Activated CD4-positive, alpha-beta T cell treated with anti-CD3 and anti-CD28 coated beads, Interleukin-2, amount 10 ng/mL, durations not matched to agents 24 days and 14 days (primary cell): Measurements from ENCODE around the gene TPD52L2. TPM values are rescaled to one million over a fixed set of nuclear protein-coding genes. Genes with fewer than 3 reads are reported as not detected.

Source experiments
- DNase-seq: peaks from one replicate; pipeline ENCODE4 v3.0.0; 2022
- H3K27ac Mint-ChIP-seq: one replicate; pipeline ENCODE4 v1.8.0; 2022; ENCODE audit warnings: mild to moderate bottlenecking, mixed read lengths
- H3K27me3 Mint-ChIP-seq: one replicate; pipeline ENCODE4 v1.8.0; 2022; ENCODE audit warnings: mixed read lengths
- H3K36me3 Mint-ChIP-seq: one replicate; pipeline ENCODE4 v1.8.0; 2022; ENCODE audit warnings: low read depth, mild to moderate bottlenecking, mixed read lengths
- H3K4me1 Mint-ChIP-seq: one replicate; pipeline ENCODE4 v1.8.0; 2021; ENCODE audit warnings: mixed read lengths
- H3K4me3 Mint-ChIP-seq: one replicate; pipeline ENCODE4 v1.8.0; 2022; ENCODE audit warnings: mild to moderate bottlenecking, moderate library complexity, mixed read lengths
- H3K9me3 Mint-ChIP-seq: one replicate; pipeline ENCODE4 v1.8.0; 2021; ENCODE audit warnings: mixed read lengths
- intact Hi-C: fragments of 100-400 bp; cut with micrococcal nuclease; formaldehyde crosslinking; loops from one replicate; pipeline ENCODE4 v1.15.1; 2023
- total RNA-seq: library from RNA; stranded (reverse); gene quantifications from 2 replicates; pipeline ENCODE4 v1.2.3, GENCODE V29; 2022

TPD52L2 gene
- total RNA-seq, 1 donor from 2014 or later: 78.8 TPM

DNA sequence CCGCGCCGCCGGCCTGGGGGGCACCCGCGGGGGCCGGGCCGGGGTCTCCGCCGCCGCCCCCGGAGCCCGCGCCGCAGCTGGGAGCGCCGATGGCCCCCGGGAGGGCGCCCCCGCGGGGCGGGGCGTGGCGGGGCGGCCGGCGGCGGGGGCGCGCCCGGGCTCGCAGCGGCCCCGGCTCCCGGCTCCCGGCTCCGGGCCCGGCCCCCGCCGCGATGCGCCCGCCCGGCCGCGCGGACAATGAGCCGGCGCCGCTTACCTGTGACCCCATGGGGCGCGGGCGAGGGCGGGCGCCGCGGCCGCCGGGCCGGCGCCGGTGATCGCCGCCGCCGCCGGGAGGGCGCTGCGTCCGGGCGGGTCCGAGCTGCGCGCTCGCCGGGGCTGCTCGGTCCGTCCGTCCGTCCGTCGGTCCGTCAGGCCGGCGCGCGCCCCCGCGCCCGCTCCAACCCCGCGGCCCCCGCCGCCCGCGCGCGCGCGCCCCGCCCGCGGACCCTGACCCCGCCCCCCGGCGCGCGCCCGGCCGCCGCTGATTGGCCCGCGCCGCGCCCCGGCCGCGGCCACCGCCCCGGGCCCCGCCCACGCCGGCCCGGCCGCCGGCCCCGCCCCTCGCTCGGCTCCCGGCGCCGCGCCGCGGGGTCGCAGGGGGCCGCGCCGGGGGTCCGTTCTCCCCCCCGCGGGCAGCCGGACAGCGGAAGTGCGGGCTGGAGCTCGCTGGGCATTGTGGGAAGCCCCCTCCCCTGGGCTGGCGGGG, 34.1 kb upstream of the TPD52L2 start, which contains the start of gene ZBTB46:
ZBTB46 (minus strand) TSS at position 424 of the 748 bp plus-strand sequence. CDS start 40,507 bp downstream, outside the sequence.
- Mint-ChIP-seq H3K4me1 (peaks cover 15% of the 10 kb centered on the region), H3K36me3 (no peaks in the 10 kb centered on the region), H3K4me3 (peak within 1 kb of the TSS; percentile 76), H3K9me3 (no peaks in the 10 kb centered on the region), H3K27me3 (peaks cover 45% of the 10 kb centered on the region), H3K27ac (no peak within 1 kb of the TSS)
- intact Hi-C loops: no loop called here
- DNase-seq: peak; percentile 84

DNA sequence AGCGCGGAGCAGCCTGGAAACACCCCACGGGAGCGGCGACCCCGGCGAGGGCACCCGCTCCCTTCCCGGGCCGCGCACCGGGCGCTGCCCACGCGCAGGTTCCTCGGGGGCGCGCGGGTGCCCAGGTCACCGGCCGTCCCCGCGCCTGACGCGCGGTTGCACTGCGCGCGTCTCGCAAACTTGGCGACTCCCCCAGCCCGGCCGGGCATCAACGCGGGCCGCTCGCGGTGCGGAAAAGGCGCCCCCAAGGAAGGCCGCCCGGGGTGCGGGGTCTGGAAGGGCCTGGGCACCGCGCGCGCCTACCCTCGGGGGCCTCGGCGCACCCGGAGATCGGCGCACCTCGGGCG, 33.5 kb upstream of the TPD52L2 start:
- DNase-seq: peak; percentile 67
- peaks cover 14% of the 10 kb centered on the region for H3K4me1 Mint-ChIP-seq
- no peak overlapping the region for H3K27ac Mint-ChIP-seq
- no peak overlapping the region for H3K4me3 Mint-ChIP-seq
- H3K9me3 Mint-ChIP-seq: no peaks in the 10 kb centered on the region
- intact Hi-C loops: no loop called here
- H3K36me3 Mint-ChIP-seq: no peaks in the 10 kb centered on the region
- peaks cover 43% of the 10 kb centered on the region for H3K27me3 Mint-ChIP-seq

DNA sequence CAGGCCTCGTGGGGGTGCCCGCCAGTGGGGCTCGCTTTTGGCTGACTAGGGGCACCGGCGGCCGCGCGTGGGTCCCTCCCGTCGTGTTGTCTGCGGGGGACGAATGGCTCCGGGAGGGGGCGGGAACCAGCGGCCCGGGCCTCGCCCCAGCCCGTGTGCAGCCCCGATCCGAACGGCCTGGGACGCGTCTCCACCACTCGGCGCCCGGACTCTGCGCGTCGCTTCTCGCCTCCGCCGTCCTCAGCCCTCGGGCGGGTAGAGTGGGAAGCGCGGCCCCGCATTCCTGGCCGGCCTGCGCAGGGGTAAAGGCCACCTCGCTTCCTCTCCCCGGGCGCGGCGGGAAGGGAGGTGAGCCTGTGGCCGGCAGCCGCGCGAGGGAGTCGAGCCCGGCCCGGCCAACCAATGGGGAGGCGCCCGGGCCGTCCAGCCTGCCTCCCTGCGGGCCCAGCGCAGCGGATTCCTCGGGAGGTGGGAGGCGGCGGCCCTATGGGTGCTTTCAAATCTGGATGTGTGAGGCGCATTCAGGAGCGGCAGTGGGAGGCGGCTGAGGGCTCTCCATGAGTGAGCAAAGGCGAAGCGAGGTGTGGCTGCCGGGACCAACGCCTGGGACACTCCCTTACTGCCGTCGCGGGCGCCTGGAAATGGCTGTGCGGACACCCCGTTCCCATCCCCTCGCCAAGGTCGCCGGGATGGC, 32.9 kb upstream of the TPD52L2 start:
- Mint-ChIP-seq H3K27ac (no peak overlapping the region), H3K4me3 (peak overlapping the region; percentile 35), H3K27me3 (peaks cover 40% of the 10 kb centered on the region), H3K36me3 (no peaks in the 10 kb centered on the region), H3K4me1 (peaks cover 14% of the 10 kb centered on the region), H3K9me3 (no peaks in the 10 kb centered on the region)
- no peak for DNase-seq
- intact Hi-C loops: no loop called here

DNA sequence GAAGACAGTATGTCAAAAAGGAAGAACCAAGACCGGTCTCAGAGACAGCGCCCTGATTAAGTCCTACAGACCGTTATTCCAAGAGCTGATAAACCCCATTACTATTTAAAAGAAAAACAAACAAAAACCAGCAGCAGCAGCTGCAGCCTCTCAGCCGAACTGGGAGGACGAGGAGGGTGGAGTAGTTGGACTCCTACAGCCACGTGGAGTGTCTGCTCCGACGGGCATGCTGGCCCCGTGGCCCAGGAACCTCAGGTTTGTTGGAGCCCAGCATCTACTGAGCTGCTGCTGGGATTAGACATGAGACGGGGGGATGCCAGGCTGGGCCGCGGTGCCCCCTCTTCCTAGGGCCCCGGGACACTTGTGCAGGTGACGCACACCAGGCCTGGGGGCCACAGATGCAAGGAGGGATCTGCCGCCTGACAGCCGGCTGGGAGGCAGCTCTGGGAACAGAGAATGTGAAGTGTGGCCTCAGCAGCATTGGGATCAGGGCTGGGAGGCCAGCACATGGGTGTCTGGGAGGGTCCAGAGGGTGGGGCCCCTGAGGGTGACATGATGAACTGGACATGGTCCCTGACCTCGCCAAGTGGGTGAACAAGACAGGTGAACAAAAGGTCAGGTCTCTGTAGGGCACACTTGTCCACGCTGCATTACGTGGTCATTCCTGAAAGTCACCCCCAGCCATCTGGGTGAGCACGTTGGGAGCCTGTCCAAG, 31.1 kb upstream of the TPD52L2 start:
- Mint-ChIP-seq H3K4me3 (no peak overlapping the region), H3K4me1 (peaks cover 16% of the 10 kb centered on the region), H3K36me3 (no peaks in the 10 kb centered on the region), H3K27ac (no peak overlapping the region), H3K9me3 (no peaks in the 10 kb centered on the region), H3K27me3 (peaks cover 33% of the 10 kb centered on the region)
- no peak for DNase-seq
- intact Hi-C loops: no loop called here

DNA sequence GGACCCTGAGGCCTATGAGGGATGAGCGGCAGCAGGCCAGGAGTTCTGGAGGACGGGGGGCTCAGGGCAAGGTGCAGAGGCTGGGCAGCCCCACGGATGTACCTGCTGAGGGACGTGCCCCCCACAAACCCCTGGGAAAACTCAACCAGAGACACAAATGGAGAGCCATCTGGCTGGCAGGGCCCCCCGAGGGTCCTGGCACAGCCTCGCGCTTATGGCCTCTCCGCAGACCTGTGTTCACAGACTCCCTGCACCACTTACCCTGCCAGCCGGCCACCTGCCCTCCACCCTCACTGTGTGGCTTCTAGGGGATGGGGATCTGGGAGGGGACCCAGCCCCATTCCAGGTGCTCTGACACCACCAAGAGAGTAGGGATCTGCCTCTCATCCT, 30.6 kb upstream of the TPD52L2 start:
- Mint-ChIP-seq H3K36me3 (no peaks in the 10 kb centered on the region), H3K27ac (no peak overlapping the region), H3K4me3 (no peak overlapping the region), H3K27me3 (peaks cover 27% of the 10 kb centered on the region), H3K9me3 (no peaks in the 10 kb centered on the region), H3K4me1 (peaks cover 10% of the 10 kb centered on the region)
- intact Hi-C loops: no loop called here
- no peak for DNase-seq

DNA sequence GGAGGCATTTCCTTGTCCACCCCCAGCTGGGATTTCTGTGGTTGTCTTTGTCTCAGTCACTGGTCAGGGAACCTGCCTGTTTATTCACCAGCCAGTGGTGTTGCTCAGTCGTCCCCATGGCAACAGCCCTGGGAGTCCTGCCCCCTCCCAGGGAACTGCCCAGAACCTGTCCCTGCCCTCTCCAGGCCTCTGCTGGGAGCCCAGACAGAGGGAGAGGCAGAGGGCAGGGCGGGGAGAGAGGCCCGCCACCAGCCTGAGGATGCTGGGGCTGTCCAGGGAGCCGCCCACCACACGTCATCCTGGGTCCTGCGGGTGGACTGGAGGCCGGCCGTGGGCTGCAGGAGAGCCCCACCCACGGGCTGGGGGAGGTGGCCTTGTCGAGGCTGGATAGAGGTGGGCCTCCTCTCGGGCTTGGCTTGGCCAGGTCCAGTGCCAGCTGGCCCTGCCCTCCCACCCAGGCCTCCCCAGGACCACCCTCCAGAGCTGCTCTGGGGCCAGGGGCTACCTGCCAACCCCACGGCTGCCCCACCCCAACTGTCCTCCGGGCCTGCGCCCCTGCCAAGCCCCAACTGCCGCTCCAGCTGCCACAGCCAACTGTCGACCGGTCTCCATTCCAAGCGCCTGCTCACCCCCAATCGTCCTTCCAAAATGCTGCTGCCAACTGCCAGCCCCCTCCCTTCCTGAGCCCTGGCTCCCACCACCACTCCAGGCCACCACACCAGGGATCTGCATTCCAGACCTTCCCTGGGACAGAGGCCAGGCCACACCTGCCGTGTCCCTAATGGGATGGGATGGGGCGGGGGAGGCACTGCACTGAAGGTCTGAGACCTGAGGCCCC, 29.8 kb upstream of the TPD52L2 start:
- Mint-ChIP-seq H3K27me3 (peaks cover 22% of the 10 kb centered on the region), H3K9me3 (no peaks in the 10 kb centered on the region), H3K4me1 (peaks cover 4% of the 10 kb centered on the region), H3K4me3 (no peak overlapping the region), H3K36me3 (no peaks in the 10 kb centered on the region), H3K27ac (no peak overlapping the region)
- DNase-seq: no peak
- intact Hi-C loops: no loop called here

DNA sequence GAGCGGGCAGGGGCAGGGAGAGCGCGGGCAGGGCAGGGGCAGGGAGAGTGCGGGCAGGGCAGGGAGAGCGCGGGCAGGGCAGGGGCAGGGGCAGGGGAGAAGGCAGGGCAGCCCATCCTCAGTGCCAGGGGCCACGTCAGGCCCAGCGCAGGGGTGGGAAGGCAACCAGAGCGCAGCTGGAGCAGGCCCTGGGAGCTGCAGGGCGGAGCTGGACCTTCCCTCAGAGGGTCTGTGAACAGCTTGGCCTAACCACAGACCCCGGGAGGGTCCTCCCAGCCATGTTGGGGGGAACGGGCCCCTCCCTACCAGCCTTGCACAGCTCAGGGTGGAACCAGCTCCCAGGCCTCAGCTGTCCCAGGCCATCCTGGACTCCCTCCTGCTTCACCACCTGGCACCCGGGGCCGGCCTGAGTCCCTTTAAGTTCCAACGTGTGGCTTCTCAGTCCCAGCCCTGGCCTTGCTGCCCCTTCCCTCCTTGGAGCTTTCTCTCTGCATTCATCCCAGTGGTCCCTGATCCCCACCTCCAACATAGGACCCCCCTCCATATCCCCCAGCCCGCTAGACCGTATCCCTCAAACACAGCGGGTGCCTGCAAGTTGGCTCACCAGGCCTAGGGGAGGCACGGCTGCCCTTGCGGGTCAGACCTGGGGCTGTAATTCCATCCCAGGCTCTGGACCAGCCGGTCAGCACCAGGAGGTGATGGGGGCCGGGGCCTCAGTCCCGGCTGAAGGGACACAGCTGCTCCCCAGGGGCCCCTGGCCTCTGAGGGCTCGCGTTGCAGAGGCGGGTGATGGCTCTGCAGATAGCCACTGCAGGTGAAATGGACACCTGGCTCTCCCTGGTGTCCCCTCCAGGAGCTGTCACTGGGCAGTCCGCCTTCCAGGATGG, 28.4 kb upstream of the TPD52L2 start:
- no peak for DNase-seq
- H3K4me3 Mint-ChIP-seq: no peak overlapping the region
- peaks cover 4% of the 10 kb centered on the region for H3K4me1 Mint-ChIP-seq
- peaks cover 25% of the 10 kb centered on the region for H3K27me3 Mint-ChIP-seq
- H3K9me3 Mint-ChIP-seq: no peaks in the 10 kb centered on the region
- no peaks in the 10 kb centered on the region for H3K36me3 Mint-ChIP-seq
- intact Hi-C loops: no loop called here
- no peak overlapping the region for H3K27ac Mint-ChIP-seq

DNA sequence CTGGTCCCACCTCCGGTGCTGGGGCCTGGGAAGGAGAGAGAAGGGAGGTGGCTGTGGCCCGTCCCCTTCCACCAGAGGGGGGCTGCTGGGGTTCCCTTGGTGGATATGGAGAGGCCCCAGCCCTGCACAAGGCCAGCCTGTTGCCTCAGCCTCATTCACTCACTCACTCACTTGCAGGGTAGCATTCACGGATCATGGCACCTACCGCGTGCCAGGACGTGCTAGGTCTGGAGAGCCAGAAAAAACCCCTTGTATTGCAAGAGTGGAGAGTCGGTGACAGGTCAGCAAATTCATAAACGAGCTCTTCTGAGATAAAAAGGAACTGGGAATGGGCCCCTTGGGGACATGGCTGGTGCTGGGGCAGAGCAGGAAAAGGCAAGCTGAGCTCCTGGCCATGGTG, 27.6 kb upstream of the TPD52L2 start:
- no peak for DNase-seq
- peaks cover 7% of the 10 kb centered on the region for H3K4me1 Mint-ChIP-seq
- no peak overlapping the region for H3K27ac Mint-ChIP-seq
- intact Hi-C loops: no loop called here
- H3K9me3 Mint-ChIP-seq: no peaks in the 10 kb centered on the region
- no peaks in the 10 kb centered on the region for H3K36me3 Mint-ChIP-seq
- peaks cover 27% of the 10 kb centered on the region for H3K27me3 Mint-ChIP-seq
- H3K4me3 Mint-ChIP-seq: no peak overlapping the region

DNA sequence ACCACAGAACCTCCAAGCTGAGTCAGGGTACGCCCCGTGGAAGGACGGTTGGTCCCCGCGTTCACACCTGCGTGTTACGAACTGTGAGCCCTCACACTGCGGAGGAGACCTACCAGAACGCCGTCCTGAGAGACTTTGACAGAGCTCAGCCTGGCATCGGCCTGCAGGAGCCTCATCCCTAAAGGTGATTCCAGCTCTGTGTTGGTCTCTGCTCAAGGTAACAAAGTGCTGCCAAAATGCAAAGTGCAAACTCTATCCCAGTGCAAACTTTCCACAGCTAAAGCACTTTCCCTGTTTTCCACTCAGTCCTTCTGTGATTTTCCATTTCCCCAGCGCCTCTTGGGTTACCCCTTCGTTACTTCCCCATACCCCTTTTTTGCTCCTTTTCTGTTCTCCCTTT, 25.4 kb upstream of the TPD52L2 start:
- Mint-ChIP-seq H3K4me3 (no peak overlapping the region), H3K9me3 (no peaks in the 10 kb centered on the region), H3K36me3 (no peaks in the 10 kb centered on the region), H3K27me3 (peaks cover 27% of the 10 kb centered on the region), H3K4me1 (peaks cover 12% of the 10 kb centered on the region), H3K27ac (no peak overlapping the region)
- intact Hi-C loops: no loop called here
- no peak for DNase-seq

DNA sequence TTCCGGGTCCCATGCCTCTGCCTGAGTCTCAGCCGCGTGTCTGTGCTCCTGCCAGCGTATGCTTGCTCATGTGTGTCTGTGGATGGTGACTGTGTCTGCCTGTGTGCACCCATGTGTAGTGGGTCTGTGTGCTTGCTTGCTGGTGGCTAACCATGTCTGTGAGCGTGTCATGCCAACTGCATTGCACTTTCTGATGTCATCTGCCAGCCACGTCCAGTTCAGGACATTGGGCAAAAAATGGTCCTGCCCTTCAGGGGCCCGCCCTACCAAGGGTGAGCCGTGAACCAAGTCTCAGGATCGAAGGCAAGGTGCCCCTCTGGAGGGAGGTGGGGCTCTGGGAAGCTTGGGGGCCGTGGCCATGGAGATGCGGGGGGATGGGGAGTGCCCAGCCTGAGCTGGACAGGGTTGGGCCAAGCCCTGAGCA, 24.7 kb upstream of the TPD52L2 start:
- H3K4me1 Mint-ChIP-seq: peaks cover 12% of the 10 kb centered on the region
- intact Hi-C loops: no loop called here
- H3K27me3 Mint-ChIP-seq: peaks cover 30% of the 10 kb centered on the region
- no peaks in the 10 kb centered on the region for H3K9me3 Mint-ChIP-seq
- H3K4me3 Mint-ChIP-seq: no peak overlapping the region
- peak overlapping the region; percentile 53 for H3K27ac Mint-ChIP-seq
- H3K36me3 Mint-ChIP-seq: no peaks in the 10 kb centered on the region
- DNase-seq: no peak

DNA sequence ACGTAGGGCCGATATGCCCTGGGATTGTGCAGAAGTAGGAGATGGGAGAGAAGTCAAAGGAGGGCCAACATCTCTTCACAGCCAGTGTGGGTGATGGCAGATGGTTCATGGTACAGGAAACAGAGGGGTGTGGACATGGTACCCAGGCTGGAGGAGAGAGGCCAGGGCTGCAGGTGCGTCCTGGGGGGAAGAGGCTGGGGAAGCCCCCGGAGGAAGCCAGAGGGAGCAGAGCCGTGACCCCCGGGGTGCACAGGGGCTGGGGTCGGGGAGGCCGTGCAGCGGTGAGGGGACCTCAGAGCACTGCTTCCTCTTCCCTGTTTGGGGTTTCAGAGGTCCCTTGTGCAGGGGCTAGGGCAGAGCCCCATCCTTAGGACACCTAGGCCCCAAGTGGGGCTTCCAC, 22.8 kb upstream of the TPD52L2 start:
- H3K9me3 Mint-ChIP-seq: no peaks in the 10 kb centered on the region
- H3K27ac Mint-ChIP-seq: no peak overlapping the region
- no peak for DNase-seq
- intact Hi-C loops: no loop called here
- peaks cover 14% of the 10 kb centered on the region for H3K4me1 Mint-ChIP-seq
- peaks cover 36% of the 10 kb centered on the region for H3K27me3 Mint-ChIP-seq
- H3K4me3 Mint-ChIP-seq: no peak overlapping the region
- no peaks in the 10 kb centered on the region for H3K36me3 Mint-ChIP-seq

DNA sequence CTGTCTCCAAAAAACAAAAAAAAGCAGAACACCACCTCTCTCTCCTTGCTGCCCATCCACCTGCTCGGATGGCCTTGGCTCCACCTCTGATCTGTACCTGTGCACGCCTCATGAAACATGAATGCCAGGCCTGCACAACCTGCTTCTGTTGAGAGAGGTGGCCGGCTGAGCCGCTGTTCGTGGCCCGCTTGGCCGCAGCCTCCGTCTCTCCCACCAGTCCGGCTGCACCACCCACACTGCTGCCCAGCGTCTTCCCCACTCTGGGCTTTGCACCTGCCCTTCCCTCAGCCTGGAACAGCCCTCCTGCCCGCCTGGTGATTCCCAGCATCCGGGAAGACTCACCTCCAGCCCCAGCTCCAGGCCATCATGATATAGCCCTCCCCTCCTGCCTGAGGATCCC, 21.8 kb upstream of the TPD52L2 start:
- no peak overlapping the region for H3K4me3 Mint-ChIP-seq
- H3K9me3 Mint-ChIP-seq: no peaks in the 10 kb centered on the region
- intact Hi-C loops: no loop called here
- no peaks in the 10 kb centered on the region for H3K36me3 Mint-ChIP-seq
- H3K4me1 Mint-ChIP-seq: peaks cover 10% of the 10 kb centered on the region
- no peak overlapping the region for H3K27ac Mint-ChIP-seq
- no peak for DNase-seq
- peaks cover 32% of the 10 kb centered on the region for H3K27me3 Mint-ChIP-seq

DNA sequence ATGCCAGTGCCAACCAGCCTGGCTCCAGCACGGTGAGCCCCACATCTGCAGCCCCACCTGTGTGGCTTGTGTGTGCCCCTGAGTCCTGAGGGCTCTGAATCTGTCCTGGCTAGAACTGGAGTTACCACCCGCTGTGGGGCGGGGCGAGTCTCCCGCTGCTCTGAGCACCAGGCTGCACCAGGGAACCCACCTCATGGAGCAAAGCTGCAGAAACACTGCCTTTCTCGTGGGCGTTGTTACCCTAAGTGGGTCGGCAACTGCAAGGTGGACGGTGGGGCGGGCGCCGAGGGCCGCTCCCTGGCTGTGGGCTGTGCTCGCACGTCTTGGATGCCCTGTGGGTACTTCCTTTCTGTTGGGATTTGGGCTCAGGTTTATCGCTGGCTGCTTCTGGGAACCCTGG, 21.3 kb upstream of the TPD52L2 start:
- intact Hi-C loops: no loop called here
- Mint-ChIP-seq H3K4me1 (peaks cover 10% of the 10 kb centered on the region), H3K27ac (no peak overlapping the region), H3K36me3 (no peaks in the 10 kb centered on the region), H3K9me3 (no peaks in the 10 kb centered on the region), H3K27me3 (peaks cover 32% of the 10 kb centered on the region), H3K4me3 (no peak overlapping the region)
- no peak for DNase-seq
